Fibroblast of skin of left quadriceps (primary cell): ENCODE data around the gene RAPGEFL1.
"Not testable (repeated sequence)": the region's sequence is repeated elsewhere in the genome, so short reads cannot be mapped to it uniquely, and the experiment has no call there.

Experiments
- DNase-seq, 2 experiments: peaks; one replicate each; pipeline ENCODE4 v3.0.0-alpha.2; 2013; ENCODE audit warnings: low read depth in 2 of 2

The RAPGEFL1 gene

GRCh38 chr17:40173778-40174135 lies 3.5 kb upstream of the RAPGEFL1 start:
- no peak for DNase-seq

- no peak for DNase-seq
These were observed 2.8 kb upstream of the RAPGEFL1 start for GRCh38 chr17:40174514-40174913.

GRCh38 chr17:40175928-40176753 lies 1.1 kb upstream of the RAPGEFL1 start:
- no peak for DNase-seq

GRCh38 chr17:40176754-40177110 lies 538 bp upstream of the RAPGEFL1 start:
- DNase-seq = no peak

- DNase-seq = no peak
These were observed 841 bp downstream of the RAPGEFL1 start for GRCh38 chr17:40178021-40178601.

- DNase-seq = no peak
These were observed 1.4 kb downstream of the RAPGEFL1 start for GRCh38 chr17:40178660-40179059.

GRCh38 chr17:40179923-40180659 lies 2.8 kb downstream of the RAPGEFL1 start:
- DNase-seq = peak in 1 of 2 experiments; percentile 43

- DNase-seq = no peak
These were observed 3.4 kb downstream of the RAPGEFL1 start for GRCh38 chr17:40180694-40181093.

GRCh38 chr17:40181205-40181604 lies 3.9 kb downstream of the RAPGEFL1 start:
- no peak for DNase-seq

GRCh38 chr17:40182606-40183005 lies 5.3 kb downstream of the RAPGEFL1 start:
- no peak for DNase-seq

GRCh38 chr17:40187238-40187637 lies 10.0 kb downstream of the RAPGEFL1 start:
- DNase-seq = no peak

- no peak for DNase-seq
These were observed 11.4 kb downstream of the RAPGEFL1 start for GRCh38 chr17:40188694-40189093.

GRCh38 chr17:40190197-40191021 lies 13.1 kb downstream of the RAPGEFL1 start:
- no peak for DNase-seq

GRCh38 chr17:40191237-40192208 lies 14.3 kb downstream of the RAPGEFL1 start:
- peak in 1 of 2 experiments; percentile 29 for DNase-seq

- no peak for DNase-seq
These were observed 15.7 kb downstream of the RAPGEFL1 start for GRCh38 chr17:40192961-40193360.

- DNase-seq = no peak
These were observed 17.6 kb downstream of the RAPGEFL1 start for GRCh38 chr17:40194821-40195220.

GRCh38 chr17:40197550-40197949 lies 20.3 kb downstream of the RAPGEFL1 start:
- no peak for DNase-seq

GRCh38 chr17:40197965-40198456 lies 20.7 kb downstream of the RAPGEFL1 start:
- not testable (repeated sequence) for DNase-seq

- DNase-seq = no peak
These were observed 21.3 kb downstream of the RAPGEFL1 start for GRCh38 chr17:40198576-40198975.

- DNase-seq = no peak
These were observed 25.9 kb downstream of the RAPGEFL1 start for GRCh38 chr17:40203131-40203530.
